Measurements from ENCODE around the gene CCDC57.

- no peak for TF ChIP-seq CTCF (IDR thresholded peaks at IDR 0.05; ENCODE audit: low read depth, low read length, poor library complexity, severe bottlenecking)
- no peak for TF ChIP-seq EZH2phosphoT487 (IDR thresholded peaks at IDR 0.05; ENCODE audit: borderline replicate concordance, low read length)
Measured at GRCh38 chr17:82216301-82217119, 3.9 kb upstream of the CCDC57 start.
